OCI-LY1 (cell line): ENCODE results near the gene DCAF16.

Source experiments
- EZH2 ChIP-seq: fragments of 200-600 bp; sonication (generic), shearing (Covaris generic); IDR thresholded peaks from 2 replicates; pipeline ENCODE4 v1.8.0; 2017; ENCODE audit warnings: borderline replicate concordance, mixed run types, mild to moderate bottlenecking, antibody characterized with exemption, low read length, moderate library complexity, mixed read lengths
- TF ChIP-seq, protein P1 (sequence below): fragments of 200-600 bp; sonication (generic), shearing (Covaris generic); IDR thresholded peaks from 2 replicates; pipeline ENCODE4 v1.5.1; 2017; ENCODE audit warnings: mild to moderate bottlenecking, antibody characterized with exemption, low read length, moderate library complexity, mixed read lengths

DNA sequence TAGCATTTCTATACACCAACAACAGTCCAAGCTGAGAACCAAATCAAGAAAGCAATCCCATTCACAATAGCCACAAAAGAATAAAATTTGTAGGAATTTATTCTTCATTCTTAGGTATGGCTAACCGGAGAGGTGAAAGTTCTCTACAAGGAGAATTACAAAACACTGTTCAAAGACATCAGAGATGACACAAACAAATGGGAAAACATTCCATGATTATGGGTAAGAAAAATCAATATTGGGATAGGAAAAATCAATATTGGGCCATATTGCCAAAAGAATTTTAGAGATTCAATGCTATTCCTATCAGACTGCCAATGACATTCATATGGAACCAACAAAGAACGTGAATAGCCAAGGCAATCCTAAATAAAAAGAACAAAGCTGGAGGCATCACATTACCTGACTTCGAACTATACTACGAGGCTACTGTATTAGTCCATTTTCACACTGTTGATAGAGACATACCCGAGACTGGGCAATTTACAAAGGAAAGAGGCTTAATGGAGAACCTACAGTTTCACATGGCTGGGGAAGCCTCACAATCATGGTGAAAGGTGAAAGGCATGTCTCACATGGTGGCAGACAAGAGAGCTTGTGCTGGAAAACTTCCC is 49.3 kb upstream of the DCAF16 start:
- TF ChIP-seq, protein P1, sequence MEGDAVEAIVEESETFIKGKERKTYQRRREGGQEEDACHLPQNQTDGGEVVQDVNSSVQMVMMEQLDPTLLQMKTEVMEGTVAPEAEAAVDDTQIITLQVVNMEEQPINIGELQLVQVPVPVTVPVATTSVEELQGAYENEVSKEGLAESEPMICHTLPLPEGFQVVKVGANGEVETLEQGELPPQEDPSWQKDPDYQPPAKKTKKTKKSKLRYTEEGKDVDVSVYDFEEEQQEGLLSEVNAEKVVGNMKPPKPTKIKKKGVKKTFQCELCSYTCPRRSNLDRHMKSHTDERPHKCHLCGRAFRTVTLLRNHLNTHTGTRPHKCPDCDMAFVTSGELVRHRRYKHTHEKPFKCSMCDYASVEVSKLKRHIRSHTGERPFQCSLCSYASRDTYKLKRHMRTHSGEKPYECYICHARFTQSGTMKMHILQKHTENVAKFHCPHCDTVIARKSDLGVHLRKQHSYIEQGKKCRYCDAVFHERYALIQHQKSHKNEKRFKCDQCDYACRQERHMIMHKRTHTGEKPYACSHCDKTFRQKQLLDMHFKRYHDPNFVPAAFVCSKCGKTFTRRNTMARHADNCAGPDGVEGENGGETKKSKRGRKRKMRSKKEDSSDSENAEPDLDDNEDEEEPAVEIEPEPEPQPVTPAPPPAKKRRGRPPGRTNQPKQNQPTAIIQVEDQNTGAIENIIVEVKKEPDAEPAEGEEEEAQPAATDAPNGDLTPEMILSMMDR, result no peak
- TF ChIP-seq EZH2, result no peak
